Measurements from ENCODE around the gene ARSJ. TPM values are rescaled to one million over a fixed set of nuclear protein-coding genes. Genes with fewer than 3 reads are reported as not detected.
"Not testable (repeated sequence)": the region's sequence is repeated elsewhere in the genome, so short reads cannot be mapped to it uniquely, and the experiment has no call there.

Gene ARSJ
- total RNA-seq, 1 donor = 24.6 TPM

GRCh38 chr4:114017120-114017917 lies 37.9 kb upstream of the ARSJ start:
- no peak overlapping the region for H2AFZ ChIP-seq (ENCODE audit: low read length)
- H4K20me1 ChIP-seq (ENCODE audit: insufficient read depth, low read length) = no peaks in the 10 kb centered on the region
- DNase-seq (ENCODE audit: insufficient read length, low spot score, missing footprints) = no peak
- H3K4me1 ChIP-seq (ENCODE audit: insufficient read depth, low read length) = peaks cover 17% of the 10 kb centered on the region
- no peaks in the 10 kb centered on the region for H3K27me3 ChIP-seq (ENCODE audit: insufficient read depth, low read length)
- H3K9me3 ChIP-seq (ENCODE audit: low read depth, low read length) = no peaks in the 10 kb centered on the region
- TF ChIP-seq, protein P1, sequence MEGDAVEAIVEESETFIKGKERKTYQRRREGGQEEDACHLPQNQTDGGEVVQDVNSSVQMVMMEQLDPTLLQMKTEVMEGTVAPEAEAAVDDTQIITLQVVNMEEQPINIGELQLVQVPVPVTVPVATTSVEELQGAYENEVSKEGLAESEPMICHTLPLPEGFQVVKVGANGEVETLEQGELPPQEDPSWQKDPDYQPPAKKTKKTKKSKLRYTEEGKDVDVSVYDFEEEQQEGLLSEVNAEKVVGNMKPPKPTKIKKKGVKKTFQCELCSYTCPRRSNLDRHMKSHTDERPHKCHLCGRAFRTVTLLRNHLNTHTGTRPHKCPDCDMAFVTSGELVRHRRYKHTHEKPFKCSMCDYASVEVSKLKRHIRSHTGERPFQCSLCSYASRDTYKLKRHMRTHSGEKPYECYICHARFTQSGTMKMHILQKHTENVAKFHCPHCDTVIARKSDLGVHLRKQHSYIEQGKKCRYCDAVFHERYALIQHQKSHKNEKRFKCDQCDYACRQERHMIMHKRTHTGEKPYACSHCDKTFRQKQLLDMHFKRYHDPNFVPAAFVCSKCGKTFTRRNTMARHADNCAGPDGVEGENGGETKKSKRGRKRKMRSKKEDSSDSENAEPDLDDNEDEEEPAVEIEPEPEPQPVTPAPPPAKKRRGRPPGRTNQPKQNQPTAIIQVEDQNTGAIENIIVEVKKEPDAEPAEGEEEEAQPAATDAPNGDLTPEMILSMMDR (IDR thresholded peaks at IDR 0.05; ENCODE audit: extremely low read depth, low read depth, low read length) = no peak
- H3K79me2 ChIP-seq (ENCODE audit: insufficient read depth, low read length) = no peaks in the 10 kb centered on the region
- H3K36me3 ChIP-seq (ENCODE audit: insufficient read depth, low read length) = no peaks in the 10 kb centered on the region
- H3K27ac ChIP-seq (ENCODE audit: low read depth, low read length) = no peak overlapping the region
- no peak overlapping the region for H3K4me2 ChIP-seq (ENCODE audit: insufficient read depth, low read length)
- H3K4me3 ChIP-seq (ENCODE audit: insufficient read depth, low read length) = no peak overlapping the region

GRCh38 chr4:114015444-114015899 lies 36.0 kb upstream of the ARSJ start:
- TF ChIP-seq, protein P1 (IDR thresholded peaks at IDR 0.05; ENCODE audit: extremely low read depth, low read depth, low read length) = no peak
- no peaks in the 10 kb centered on the region for H3K36me3 ChIP-seq (ENCODE audit: insufficient read depth, low read length)
- no peaks in the 10 kb centered on the region for H3K27me3 ChIP-seq (ENCODE audit: insufficient read depth, low read length)
- peaks cover 17% of the 10 kb centered on the region for H3K4me1 ChIP-seq (ENCODE audit: insufficient read depth, low read length)
- H4K20me1 ChIP-seq (ENCODE audit: insufficient read depth, low read length) = no peaks in the 10 kb centered on the region
- H3K79me2 ChIP-seq (ENCODE audit: insufficient read depth, low read length) = no peaks in the 10 kb centered on the region
- H2AFZ ChIP-seq (ENCODE audit: low read length) = no peak overlapping the region
- DNase-seq (ENCODE audit: insufficient read length, low spot score, missing footprints) = peak; percentile 93
- peak overlapping the region; percentile 10 for H3K4me2 ChIP-seq (ENCODE audit: insufficient read depth, low read length)
- no peaks in the 10 kb centered on the region for H3K9me3 ChIP-seq (ENCODE audit: low read depth, low read length)
- peak overlapping the region; percentile 35 for H3K27ac ChIP-seq (ENCODE audit: low read depth, low read length)
- H3K4me3 ChIP-seq (ENCODE audit: insufficient read depth, low read length) = no peak overlapping the region

- H3K27me3 ChIP-seq (ENCODE audit: insufficient read depth, low read length) = not testable (repeated sequence)
- H3K4me1 ChIP-seq (ENCODE audit: insufficient read depth, low read length) = peaks cover 13% of the 10 kb centered on the region
Observed at GRCh38 chr4:114013201-114013600, 33.8 kb upstream of the ARSJ start.

DNA sequence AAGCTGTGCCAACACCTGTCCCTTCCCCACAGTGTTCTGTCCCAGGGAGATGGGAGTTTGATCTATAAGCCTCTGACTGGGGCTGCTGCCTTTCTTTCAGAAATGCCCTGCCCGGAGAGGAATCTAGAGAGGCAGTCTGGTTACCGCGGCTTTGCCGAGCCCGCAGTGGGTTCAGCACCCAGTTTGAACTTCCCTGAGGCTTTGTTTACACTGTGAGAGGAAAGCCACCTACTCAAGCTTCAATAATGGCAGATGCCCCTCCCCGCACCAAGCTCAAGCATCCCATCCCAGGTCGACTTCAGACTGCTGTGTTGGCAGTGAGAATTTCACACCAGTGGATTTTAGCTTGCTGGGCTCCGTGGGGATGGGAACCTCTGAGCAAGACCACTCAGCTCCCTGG lies 33.3 kb upstream of the ARSJ start:
- DNase-seq (ENCODE audit: insufficient read length, low spot score, missing footprints) = no peak
- Histone ChIP-seq H3K27ac (ENCODE audit: low read depth, low read length) (no peak overlapping the region), H3K79me2 (ENCODE audit: insufficient read depth, low read length) (no peaks in the 10 kb centered on the region), H4K20me1 (ENCODE audit: insufficient read depth, low read length) (no peaks in the 10 kb centered on the region), H3K9me3 (ENCODE audit: low read depth, low read length) (no peaks in the 10 kb centered on the region), H3K27me3 (ENCODE audit: insufficient read depth, low read length) (no peaks in the 10 kb centered on the region), H3K4me3 (ENCODE audit: insufficient read depth, low read length) (no peak overlapping the region), H3K4me1 (ENCODE audit: insufficient read depth, low read length) (peaks cover 13% of the 10 kb centered on the region), H2AFZ (ENCODE audit: low read length) (no peak overlapping the region), H3K36me3 (ENCODE audit: insufficient read depth, low read length) (no peaks in the 10 kb centered on the region), H3K4me2 (ENCODE audit: insufficient read depth, low read length) (no peak overlapping the region)
- TF ChIP-seq, protein P1 (IDR thresholded peaks at IDR 0.05; ENCODE audit: extremely low read depth, low read depth, low read length) = no peak

More at GRCh38 chr4:114013201-114013600, 33.8 kb upstream of the ARSJ start:
- H3K79me2 ChIP-seq (ENCODE audit: insufficient read depth, low read length); H2AFZ ChIP-seq (ENCODE audit: low read length); H3K4me3 ChIP-seq (ENCODE audit: insufficient read depth, low read length); H3K4me2 ChIP-seq (ENCODE audit: insufficient read depth, low read length); DNase-seq (ENCODE audit: insufficient read length, low spot score, missing footprints); H3K9me3 ChIP-seq (ENCODE audit: low read depth, low read length); H3K27ac ChIP-seq (ENCODE audit: low read depth, low read length); H3K36me3 ChIP-seq (ENCODE audit: insufficient read depth, low read length); H4K20me1 ChIP-seq (ENCODE audit: insufficient read depth, low read length): not testable (repeated sequence)

Data from osteoblast (primary cell).